Measurements from ENCODE around the gene CTXND1.

The CTXND1 gene

GRCh38 chr15:80188251-80188650 is 63.8 kb downstream of the CTXND1 start:
- FAIRE-seq, result no peak
- TF ChIP-seq POLR2AphosphoS5 (IDR thresholded peaks at IDR 0.05; ENCODE audit: low read depth, low read length), result no peak
- no peak for TF ChIP-seq TAF1 (IDR thresholded peaks at IDR 0.05; ENCODE audit: borderline replicate concordance, low read depth, low read length)
- no peak for TF ChIP-seq POLR2A (IDR thresholded peaks at IDR 0.05; ENCODE audit: low read depth, low read length)
- no peak for DNase-seq (ENCODE audit: insufficient read length)

GRCh38 chr15:80186597-80186996 is 65.4 kb downstream of the CTXND1 start:
- FAIRE-seq (no peak), DNase-seq (ENCODE audit: insufficient read length) (no peak)
- TF ChIP-seq POLR2A (IDR thresholded peaks at IDR 0.05; ENCODE audit: low read depth, low read length) (no peak), TAF1 (IDR thresholded peaks at IDR 0.05; ENCODE audit: borderline replicate concordance, low read depth, low read length) (no peak), POLR2AphosphoS5 (IDR thresholded peaks at IDR 0.05; ENCODE audit: low read depth, low read length) (no peak)

- FAIRE-seq, result no peak
- DNase-seq (ENCODE audit: insufficient read length), result no peak
- TF ChIP-seq TAF1 (IDR thresholded peaks at IDR 0.05; ENCODE audit: borderline replicate concordance, low read depth, low read length) (no peak), POLR2A (IDR thresholded peaks at IDR 0.05; ENCODE audit: low read depth, low read length) (no peak), POLR2AphosphoS5 (IDR thresholded peaks at IDR 0.05; ENCODE audit: low read depth, low read length) (no peak)
These were observed 65.9 kb downstream of the CTXND1 start for GRCh38 chr15:80186066-80186465.

DNA sequence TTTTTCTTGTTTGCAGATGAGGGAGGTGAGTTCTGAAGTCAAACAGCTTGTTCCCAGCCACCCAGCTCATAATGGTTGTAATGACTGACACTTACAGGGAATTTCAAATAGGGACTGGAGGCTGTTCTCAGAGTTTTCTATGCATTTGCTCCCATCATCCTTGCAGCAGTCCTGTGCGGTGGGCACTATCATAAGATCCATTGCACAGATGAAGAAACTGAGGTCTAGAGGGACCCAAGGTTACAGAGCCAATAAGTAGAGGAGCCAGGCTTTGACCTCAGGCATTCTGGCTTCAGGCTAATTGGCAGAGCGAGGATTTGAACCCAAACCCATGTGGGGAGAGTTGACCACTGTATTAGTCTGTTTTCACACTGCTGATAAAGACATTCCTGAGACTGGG is 66.9 kb downstream of the CTXND1 start:
- TF ChIP-seq POLR2A (IDR thresholded peaks at IDR 0.05; ENCODE audit: low read depth, low read length) (no peak), POLR2AphosphoS5 (IDR thresholded peaks at IDR 0.05; ENCODE audit: low read depth, low read length) (no peak), TAF1 (IDR thresholded peaks at IDR 0.05; ENCODE audit: borderline replicate concordance, low read depth, low read length) (no peak)
- FAIRE-seq, result no peak
- no peak for DNase-seq (ENCODE audit: insufficient read length)

GRCh38 chr15:80184554-80184953 is 67.5 kb downstream of the CTXND1 start:
- no peak for TF ChIP-seq POLR2AphosphoS5 (IDR thresholded peaks at IDR 0.05; ENCODE audit: low read depth, low read length)
- no peak for TF ChIP-seq POLR2A (IDR thresholded peaks at IDR 0.05; ENCODE audit: low read depth, low read length)
- TF ChIP-seq TAF1 (IDR thresholded peaks at IDR 0.05; ENCODE audit: borderline replicate concordance, low read depth, low read length), result no peak
- FAIRE-seq (no peak), DNase-seq (ENCODE audit: insufficient read length) (no peak)

- FAIRE-seq (no peak), DNase-seq (ENCODE audit: insufficient read length) (no peak)
- TF ChIP-seq POLR2A (IDR thresholded peaks at IDR 0.05; ENCODE audit: low read depth, low read length), result no peak
- no peak for TF ChIP-seq TAF1 (IDR thresholded peaks at IDR 0.05; ENCODE audit: borderline replicate concordance, low read depth, low read length)
- no peak for TF ChIP-seq POLR2AphosphoS5 (IDR thresholded peaks at IDR 0.05; ENCODE audit: low read depth, low read length)
These were observed 68.1 kb downstream of the CTXND1 start for GRCh38 chr15:80183886-80184285.

GRCh38 chr15:80183306-80183705 is 68.7 kb downstream of the CTXND1 start:
- TF ChIP-seq TAF1 (IDR thresholded peaks at IDR 0.05; ENCODE audit: borderline replicate concordance, low read depth, low read length) (no peak), POLR2AphosphoS5 (IDR thresholded peaks at IDR 0.05; ENCODE audit: low read depth, low read length) (no peak)
- no peak for FAIRE-seq
- DNase-seq (ENCODE audit: insufficient read length), result no peak

- no peak for TF ChIP-seq TAF1 (IDR thresholded peaks at IDR 0.05; ENCODE audit: borderline replicate concordance, low read depth, low read length)
- no peak for TF ChIP-seq POLR2AphosphoS5 (IDR thresholded peaks at IDR 0.05; ENCODE audit: low read depth, low read length)
- TF ChIP-seq POLR2A (IDR thresholded peaks at IDR 0.05; ENCODE audit: low read depth, low read length), result no peak
- FAIRE-seq (no peak), DNase-seq (ENCODE audit: insufficient read length) (no peak)
These were observed 69.3 kb downstream of the CTXND1 start for GRCh38 chr15:80182611-80183261.

GRCh38 chr15:80180986-80181385 is 71.0 kb downstream of the CTXND1 start:
- no peak for FAIRE-seq
- TF ChIP-seq POLR2AphosphoS5 (IDR thresholded peaks at IDR 0.05; ENCODE audit: low read depth, low read length) (no peak), TAF1 (IDR thresholded peaks at IDR 0.05; ENCODE audit: borderline replicate concordance, low read depth, low read length) (no peak), POLR2A (IDR thresholded peaks at IDR 0.05; ENCODE audit: low read depth, low read length) (no peak)
- no peak for DNase-seq (ENCODE audit: insufficient read length)

DNA sequence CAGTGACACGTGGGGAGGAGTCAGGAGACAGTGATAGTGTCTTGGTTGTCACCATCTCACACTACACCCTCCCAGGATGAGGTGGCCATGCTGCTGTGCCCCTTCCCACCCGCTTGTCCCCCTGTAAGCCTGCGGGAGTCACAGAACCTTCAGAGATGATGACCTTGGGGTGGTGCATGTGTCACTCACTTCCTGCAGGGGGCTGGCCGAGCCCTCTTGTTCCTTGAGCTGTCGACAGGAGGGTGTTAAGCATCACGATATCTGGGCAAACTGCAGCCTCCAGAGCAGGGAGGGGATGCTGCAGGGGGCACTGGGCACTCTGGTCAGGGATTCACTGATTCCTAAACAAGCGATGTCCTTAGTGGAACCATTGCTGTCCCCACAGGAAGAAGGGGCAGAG is 71.5 kb downstream of the CTXND1 start:
- FAIRE-seq, result no peak
- no peak for DNase-seq (ENCODE audit: insufficient read length)
- TF ChIP-seq TAF1 (IDR thresholded peaks at IDR 0.05; ENCODE audit: borderline replicate concordance, low read depth, low read length) (no peak), POLR2AphosphoS5 (IDR thresholded peaks at IDR 0.05; ENCODE audit: low read depth, low read length) (no peak), POLR2A (IDR thresholded peaks at IDR 0.05; ENCODE audit: low read depth, low read length) (no peak)

GRCh38 chr15:80179935-80180334 is 72.1 kb downstream of the CTXND1 start:
- FAIRE-seq (no peak), DNase-seq (ENCODE audit: insufficient read length) (no peak)
- no peak for TF ChIP-seq TAF1 (IDR thresholded peaks at IDR 0.05; ENCODE audit: borderline replicate concordance, low read depth, low read length)
- TF ChIP-seq POLR2AphosphoS5 (IDR thresholded peaks at IDR 0.05; ENCODE audit: low read depth, low read length), result no peak
- no peak for TF ChIP-seq POLR2A (IDR thresholded peaks at IDR 0.05; ENCODE audit: low read depth, low read length)

DNA sequence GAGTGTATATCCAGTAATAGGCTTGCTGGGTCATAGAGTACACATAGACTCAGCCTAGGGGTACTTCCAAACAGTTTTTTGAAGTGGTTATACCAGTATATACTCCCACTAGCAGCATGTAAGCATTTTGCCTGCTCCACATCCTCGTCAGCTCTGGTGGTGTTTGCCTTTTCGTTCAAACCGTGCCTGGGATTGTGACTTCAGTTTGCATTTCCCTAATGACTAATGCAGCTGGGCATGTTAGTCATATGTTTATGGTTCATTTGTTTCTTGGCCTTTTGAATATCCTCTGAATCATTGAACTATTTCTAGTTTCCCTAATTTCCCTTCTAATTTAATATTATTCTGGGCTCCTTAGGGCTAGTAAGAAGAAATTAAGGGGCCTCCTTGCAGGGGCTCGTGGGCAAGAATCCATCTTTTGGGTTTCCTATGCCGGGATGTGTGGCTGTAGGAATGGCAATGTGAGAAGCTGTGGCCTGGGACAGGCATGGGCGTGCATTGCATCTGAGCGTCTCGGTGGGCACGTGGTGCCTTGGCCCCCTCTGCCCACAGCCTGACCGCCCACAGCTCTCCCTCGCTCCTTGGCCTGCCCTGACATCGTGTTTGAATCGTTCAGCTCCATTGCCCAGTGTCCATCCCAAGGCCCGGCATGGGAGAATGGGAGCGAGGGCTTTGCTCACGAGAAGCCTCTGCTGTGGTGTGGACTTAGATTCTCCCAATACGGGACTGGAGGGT is 72.8 kb downstream of the CTXND1 start:
- DNase-seq (ENCODE audit: insufficient read length), result no peak
- no peak for TF ChIP-seq TAF1 (IDR thresholded peaks at IDR 0.05; ENCODE audit: borderline replicate concordance, low read depth, low read length)
- TF ChIP-seq POLR2AphosphoS5 (IDR thresholded peaks at IDR 0.05; ENCODE audit: low read depth, low read length), result no peak
- TF ChIP-seq POLR2A (IDR thresholded peaks at IDR 0.05; ENCODE audit: low read depth, low read length), result no peak
- no peak for FAIRE-seq

Data from GM12892 (cell line).